Cardiac muscle cell (in vitro differentiated cells and primary cell): ENCODE data around the gene CCDC120. TPM values are rescaled to one million over a fixed set of nuclear protein-coding genes. Genes with fewer than 3 reads are reported as not detected.

ENCODE experiments used
- DNase-seq, 2 donors: peaks; one replicate each; pipeline versions ENCODE4 v3.0.0 to v3.0.0-alpha.2; 2010 to 2017; ENCODE audit warnings: low read depth in 1 of 2, low spot score in 1 of 2
- H3K27ac ChIP-seq: fragments of 200-600 bp; sonication (generic); 2 replicates; pipeline ENCODE4 v1.5.1; 2016
- H3K27me3 ChIP-seq: fragments of 200-600 bp; sonication (generic); 2 replicates; pipeline ENCODE4 v1.6.0; 2016; ENCODE audit warnings: control low read depth
- H3K36me3 ChIP-seq: fragments of 200-600 bp; sonication (generic); 2 replicates; pipeline ENCODE4 v1.5.1; 2016; ENCODE audit warnings: control low read depth
- H3K4me1 ChIP-seq: fragments of 200-600 bp; sonication (generic); 2 replicates; pipeline ENCODE4 v1.8.1; 2017; ENCODE audit warnings: low read depth, mild to moderate bottlenecking, mixed run types
- H3K4me3 ChIP-seq: fragments of 200-600 bp; sonication (generic); 2 replicates; pipeline ENCODE4 v1.5.1; 2016; ENCODE audit warnings: mild to moderate bottlenecking
- H3K9me3 ChIP-seq: fragments of 200-600 bp; sonication (generic); 2 replicates; pipeline ENCODE4 v1.5.1; 2017; ENCODE audit warnings: low read depth, mild to moderate bottlenecking, control low read depth
- polyA plus RNA-seq: library from polyadenylated mRNA; unstranded; fragments of >200 nt; fragmentation: Nextera tagmentation; extraction: Ambion mirVana; gene quantifications from 2 replicates; pipeline ENCODE4 v1.2.1, GENCODE V29; 2016
- total RNA-seq: library from RNA; depleted of rRNA; stranded (reverse); fragments of >200 nt; gene quantifications from 2 replicates; pipeline ENCODE4 v1.2.3, GENCODE V29; 2016
- TF ChIP-seq, protein P1 (sequence below): IDR thresholded peaks from 2 replicates; pipeline ENCODE4 v1.5.1; 2012; ENCODE audit warnings: low read depth, mild to moderate bottlenecking, low read length

CCDC120 gene
- total and polyA plus RNA-seq, 2 experiments from 2014 or later: 5.4 to 7.8 TPM

DNA sequence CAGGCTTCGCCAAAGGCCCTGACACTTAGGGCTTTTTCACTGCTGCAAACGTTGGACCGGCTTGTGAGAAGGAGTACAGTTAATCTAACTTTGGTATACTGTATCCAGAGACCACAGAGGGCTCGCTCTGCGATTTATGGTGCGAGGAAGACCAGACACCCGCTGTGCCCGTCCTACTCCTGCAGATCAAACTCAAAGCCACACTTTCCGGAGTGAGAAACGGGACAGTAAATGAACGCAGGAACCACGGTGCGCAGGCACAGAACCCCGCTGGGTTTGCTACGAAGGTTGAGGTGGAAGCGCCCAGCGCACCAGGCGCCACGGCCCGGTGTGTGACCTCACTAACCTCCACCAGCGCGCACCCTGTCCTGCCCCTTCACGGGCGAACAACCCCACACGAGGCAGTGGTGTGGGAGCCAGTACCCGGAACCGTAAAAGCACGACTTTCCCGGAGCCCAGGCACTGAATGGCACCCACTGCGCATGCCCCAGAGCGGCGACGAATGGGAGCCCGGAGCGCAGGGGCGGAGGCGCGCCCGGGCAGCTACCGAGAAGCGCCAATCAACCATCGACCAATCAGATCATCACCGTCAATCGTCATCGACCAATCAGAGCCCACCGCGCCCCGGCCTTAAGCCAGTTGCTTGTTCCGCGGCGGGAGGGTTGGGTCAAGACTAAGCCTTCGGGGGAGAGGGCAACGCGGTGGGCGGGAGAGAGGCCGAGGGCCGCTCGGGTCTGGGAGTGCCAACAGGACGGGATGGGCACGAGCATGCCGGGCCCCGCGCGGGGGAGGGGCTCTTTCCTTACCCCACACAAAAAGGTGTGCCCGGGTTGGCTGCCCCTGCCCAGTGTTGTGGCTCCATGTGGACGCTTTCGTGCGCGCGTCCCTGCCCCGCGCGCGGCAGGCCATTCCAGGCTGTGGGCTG, 42.2 kb downstream of the CCDC120 start:
- Histone ChIP-seq H3K4me3 (peak overlapping the region; percentile 84), H3K27ac (peak overlapping the region; percentile 64), H3K4me1 (no peaks in the 10 kb centered on the region), H3K27me3 (no peaks in the 10 kb centered on the region), H3K9me3 (no peaks in the 10 kb centered on the region), H3K36me3 (no peaks in the 10 kb centered on the region)
- DNase-seq: peak; percentile 91 to 93
- TF ChIP-seq, protein P1, sequence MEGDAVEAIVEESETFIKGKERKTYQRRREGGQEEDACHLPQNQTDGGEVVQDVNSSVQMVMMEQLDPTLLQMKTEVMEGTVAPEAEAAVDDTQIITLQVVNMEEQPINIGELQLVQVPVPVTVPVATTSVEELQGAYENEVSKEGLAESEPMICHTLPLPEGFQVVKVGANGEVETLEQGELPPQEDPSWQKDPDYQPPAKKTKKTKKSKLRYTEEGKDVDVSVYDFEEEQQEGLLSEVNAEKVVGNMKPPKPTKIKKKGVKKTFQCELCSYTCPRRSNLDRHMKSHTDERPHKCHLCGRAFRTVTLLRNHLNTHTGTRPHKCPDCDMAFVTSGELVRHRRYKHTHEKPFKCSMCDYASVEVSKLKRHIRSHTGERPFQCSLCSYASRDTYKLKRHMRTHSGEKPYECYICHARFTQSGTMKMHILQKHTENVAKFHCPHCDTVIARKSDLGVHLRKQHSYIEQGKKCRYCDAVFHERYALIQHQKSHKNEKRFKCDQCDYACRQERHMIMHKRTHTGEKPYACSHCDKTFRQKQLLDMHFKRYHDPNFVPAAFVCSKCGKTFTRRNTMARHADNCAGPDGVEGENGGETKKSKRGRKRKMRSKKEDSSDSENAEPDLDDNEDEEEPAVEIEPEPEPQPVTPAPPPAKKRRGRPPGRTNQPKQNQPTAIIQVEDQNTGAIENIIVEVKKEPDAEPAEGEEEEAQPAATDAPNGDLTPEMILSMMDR: no peak

DNA sequence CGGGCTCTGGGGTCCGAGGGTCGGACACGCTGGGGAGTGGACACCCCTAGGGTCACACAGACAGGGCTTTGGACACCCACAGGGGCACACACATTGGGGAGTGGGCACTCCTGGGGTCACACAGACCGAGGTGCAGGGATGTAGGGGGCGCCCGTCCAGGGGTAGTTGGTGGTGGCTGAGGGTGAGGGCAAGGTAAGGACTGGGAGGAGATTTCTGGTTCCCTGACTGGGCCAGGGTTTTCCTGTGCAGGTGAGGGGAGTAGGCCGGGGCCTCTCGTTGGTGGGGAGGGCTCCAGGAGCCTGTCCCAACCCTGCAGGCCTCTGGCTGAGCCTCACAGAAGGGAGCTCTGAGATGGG, 42.8 kb downstream of the CCDC120 start:
- TF ChIP-seq, protein P1: peak; percentile 10
- H3K4me1 ChIP-seq: no peaks in the 10 kb centered on the region
- no peaks in the 10 kb centered on the region for H3K36me3 ChIP-seq
- no peaks in the 10 kb centered on the region for H3K27me3 ChIP-seq
- peak overlapping the region; percentile 84 for H3K4me3 ChIP-seq
- DNase-seq: no peak
- H3K9me3 ChIP-seq: no peaks in the 10 kb centered on the region
- no peak overlapping the region for H3K27ac ChIP-seq

- TF ChIP-seq, protein P1: no peak
- Histone ChIP-seq H3K27ac (no peak overlapping the region), H3K4me3 (no peak overlapping the region), H3K27me3 (no peaks in the 10 kb centered on the region), H3K36me3 (no peaks in the 10 kb centered on the region), H3K4me1 (no peaks in the 10 kb centered on the region), H3K9me3 (no peaks in the 10 kb centered on the region)
- no peak for DNase-seq
Observed at GRCh38 chrX:49102190-49102589, 43.4 kb downstream of the CCDC120 start.

DNA sequence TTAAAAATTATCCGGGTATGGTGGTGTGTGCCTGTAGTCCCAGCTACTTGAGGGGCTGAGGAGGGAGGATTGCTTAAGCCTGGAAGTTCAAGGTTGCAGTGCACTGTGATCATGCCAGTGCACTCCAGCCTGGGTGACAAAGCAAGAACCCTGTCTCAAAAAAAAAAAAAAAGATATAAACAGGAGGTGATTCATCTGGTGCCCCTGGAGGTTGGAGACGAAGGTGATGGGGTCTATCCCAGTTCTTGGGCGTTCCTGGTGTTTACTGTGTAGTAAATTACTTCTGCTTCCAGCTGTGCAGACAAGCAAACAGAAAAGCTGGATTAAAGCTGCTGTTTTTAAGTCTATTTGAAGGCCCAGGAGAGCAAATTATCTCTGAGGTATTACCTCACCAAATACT, 44.8 kb downstream of the CCDC120 start:
- no peak for DNase-seq
- no peaks in the 10 kb centered on the region for H3K9me3 ChIP-seq
- no peaks in the 10 kb centered on the region for H3K4me1 ChIP-seq
- H3K36me3 ChIP-seq: no peaks in the 10 kb centered on the region
- H3K4me3 ChIP-seq: no peak overlapping the region
- no peak overlapping the region for H3K27ac ChIP-seq
- H3K27me3 ChIP-seq: no peaks in the 10 kb centered on the region
- TF ChIP-seq, protein P1: no peak

DNA sequence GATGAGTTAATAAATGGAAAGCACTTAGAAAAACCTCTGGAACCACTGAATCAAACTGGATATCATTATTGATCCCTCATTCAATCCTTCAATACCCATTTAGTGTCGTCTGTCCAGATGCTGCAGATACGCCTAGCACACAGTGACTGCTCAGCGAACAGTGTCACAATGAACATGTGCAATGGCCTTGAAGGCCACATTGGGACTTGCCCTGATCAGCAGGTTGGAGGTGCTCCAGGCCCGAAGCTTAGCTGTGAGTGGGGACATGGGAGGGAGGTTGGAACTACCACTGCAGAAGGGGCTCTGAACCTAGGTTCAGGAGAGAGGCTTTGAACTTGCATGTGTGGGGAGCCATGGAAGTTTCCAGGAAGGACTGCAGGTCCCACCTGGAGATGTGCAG, 47.5 kb downstream of the CCDC120 start:
- DNase-seq: no peak
- Histone ChIP-seq H3K27ac (no peak overlapping the region), H3K27me3 (no peaks in the 10 kb centered on the region), H3K36me3 (no peaks in the 10 kb centered on the region), H3K9me3 (no peaks in the 10 kb centered on the region), H3K4me1 (no peaks in the 10 kb centered on the region), H3K4me3 (no peak overlapping the region)
- TF ChIP-seq, protein P1: no peak
